HepG2 (cell line): ENCODE data around the gene WNT3. TPM values are rescaled to one million over a fixed set of nuclear protein-coding genes. Genes with fewer than 3 reads are reported as not detected.

Source experiments
- ATAC-seq: fragments of 200-7000 bp; cut with Tn5 transposase; 3 replicates; pipeline ENCODE4 v1.9.1; 2020; ENCODE audit warnings: mild to moderate bottlenecking, moderate library complexity
- BruUV-seq: library from RNA; stranded (reverse); fragments of 400-500 nt; replicated peaks from 2 replicates; lab custom pipeline; 2021; lab: Mats Ljungman, UMichigan
- CTCF ChIA-PET: fragments of 300-600 bp; formaldehyde crosslinking; extraction: SDS; loops from one replicate; lab custom pipeline; 2021; ENCODE audit warnings: low total read pairs, inconsistent platforms, low intra/inter-chr PET ratio; lab: Yijun Ruan, JAX
- POLR2A ChIA-PET: fragments of 350-600 bp; sonication (Branson Sonifier 250); formaldehyde crosslinking; loops from one replicate; lab custom pipeline; 2020; ENCODE audit warnings: antibody characterized with exemption, inconsistent platforms; lab: Yijun Ruan, JAX
- DNase-seq: peaks from one replicate; pipeline ENCODE4 v3.0.0-alpha.2; 2015; ENCODE audit warnings: low spot score
- FAIRE-seq: peaks from 3 replicates; lab custom pipeline; 2011; peaks lifted over from hg19 to GRCh38; lab: Jason Lieb, UNC
- H2AFZ ChIP-seq: one replicate; pipeline ENCODE4 v1.6.1; 2011; ENCODE audit warnings: low read length, inconsistent platforms
- H3K27ac ChIP-seq: fragments of 300-600 bp; 3 replicates; pipeline ENCODE4 v1.8.0; 2011; ENCODE audit warnings: mixed run types, mild to moderate bottlenecking, mixed read lengths, low read length, inconsistent platforms; ENCODE audit not compliant: insufficient read depth; ENCODE audit errors: extremely low read length
- H3K27me3 ChIP-seq, 2 experiments: fragments of 200-600 bp in 1 of 2; 2 replicates in 1 of 2; 3 replicates in 1 of 2; pipeline versions ENCODE4 v1.6.0 to v1.8.0; 2011; ENCODE audit warnings: low read length in 2 of 2, mild to moderate bottlenecking in 2 of 2, moderate library complexity in 2 of 2, inconsistent platforms in 1 of 2; ENCODE audit not compliant: insufficient read depth in 2 of 2, control insufficient read depth in 1 of 2
- H3K36me3 ChIP-seq, 2 experiments: fragments of 200-600 bp in 1 of 2; replicated peaks in 1 of 2; 2 replicates in 1 of 2; 3 replicates in 1 of 2; pipeline versions ENCODE4 v1.5.1 to v1.8.0; 2011; ENCODE audit warnings: low read length in 2 of 2, inconsistent platforms in 1 of 2; ENCODE audit not compliant: insufficient read depth in 2 of 2, control insufficient read depth in 1 of 2
- H3K4me1 ChIP-seq: 2 replicates; pipeline ENCODE4 v1.5.1; 2012; ENCODE audit warnings: low read length, inconsistent platforms; ENCODE audit not compliant: insufficient read depth
- H3K4me2 ChIP-seq: 2 replicates; pipeline ENCODE4 v1.6.0; 2011; ENCODE audit warnings: low read depth, low read length, inconsistent platforms
- H3K4me3 ChIP-seq, 3 experiments: fragments of 200-600 bp in 1 of 3; sonication (generic), shearing (Covaris generic) in 1 of 3; replicated peaks in 1 of 3; 2 replicates each; pipeline ENCODE4 v1.5.1; 2011 to 2016; ENCODE audit warnings: low read length in 3 of 3, inconsistent platforms in 2 of 3, low read depth in 2 of 3, mild to moderate bottlenecking in 2 of 3, control low read depth in 1 of 3, mixed read lengths in 1 of 3; ENCODE audit not compliant: insufficient read depth in 1 of 3
- H3K79me2 ChIP-seq: one replicate; pipeline ENCODE4 v1.6.1; 2011; ENCODE audit warnings: low read length, inconsistent platforms; ENCODE audit not compliant: insufficient read depth
- H3K9ac ChIP-seq: 2 replicates; pipeline ENCODE4 v1.6.0; 2011; ENCODE audit warnings: mild to moderate bottlenecking, low read depth, low read length, inconsistent platforms; ENCODE audit not compliant: insufficient read depth
- H3K9me3 ChIP-seq: 2 replicates; pipeline ENCODE4 v1.5.1; 2012; ENCODE audit warnings: mild to moderate bottlenecking, low read length
- H4K20me1 ChIP-seq: 2 replicates; pipeline ENCODE4 v1.6.0; 2011; ENCODE audit warnings: inconsistent platforms, mild to moderate bottlenecking, low read length, moderate library complexity; ENCODE audit not compliant: insufficient read depth
- ATRX ChIP-seq: sonication (generic); formaldehyde crosslinking; IDR thresholded peaks from 2 replicates; pipeline ENCODE4 v1.4.0; 2020; ENCODE audit warnings: missing genetic modification reagents, borderline replicate concordance
- CCDC6 ChIP-seq: sonication (generic); formaldehyde crosslinking; IDR thresholded peaks from 2 replicates; pipeline ENCODE4 v1.8.1; 2022; ENCODE audit warnings: mild to moderate bottlenecking, missing genetic modification reagents, moderate library complexity
- CREM ChIP-seq, 2 experiments: sonication (generic) in 1 of 2; formaldehyde crosslinking in 1 of 2; IDR thresholded peaks; 2 replicates each; pipeline versions ENCODE4 v1.4.0 to v1.6.1; 2016 to 2020; ENCODE audit warnings: antibody characterized with exemption in 1 of 2, mild to moderate bottlenecking in 1 of 2, missing genetic modification reagents in 1 of 2
- ELK4 ChIP-seq: sonication (generic); formaldehyde crosslinking; IDR thresholded peaks from 2 replicates; pipeline ENCODE4 v1.9.0; 2021; ENCODE audit warnings: missing genetic modification reagents, borderline replicate concordance
- FOSL2 ChIP-seq: sonication (generic); formaldehyde crosslinking; IDR thresholded peaks from 2 replicates; pipeline ENCODE4 v1.4.0; 2020; ENCODE audit warnings: missing genetic modification reagents
- MBD4 ChIP-seq: IDR thresholded peaks from 2 replicates; pipeline ENCODE4 v1.6.1; 2012; ENCODE audit warnings: low read length, inconsistent platforms, borderline replicate concordance
- PCBP2 ChIP-seq: fragments of 200-400 bp; formaldehyde crosslinking; optimal IDR thresholded peaks from 2 replicates; pipeline ENCODE3; 2018; ENCODE audit warnings: low read length, low read depth; ENCODE audit not compliant: poor library complexity, severe bottlenecking
- SATB2 ChIP-seq: sonication (generic); formaldehyde crosslinking; IDR thresholded peaks from 2 replicates; pipeline ENCODE4 v1.5.0; 2020; ENCODE audit warnings: missing genetic modification reagents
- TEAD3 ChIP-seq: optimal IDR thresholded peaks from 2 replicates; pipeline ENCODE3; 2016; ENCODE audit warnings: borderline replicate concordance
- ZNF629 ChIP-seq: sonication (generic); formaldehyde crosslinking; conservative IDR thresholded peaks from 2 replicates; pipeline ENCODE4 v1.5.0; 2020; ENCODE audit warnings: missing genetic modification reagents
- ZNF644 ChIP-seq: IDR thresholded peaks from 2 replicates; pipeline ENCODE4 v1.6.1; 2016; ENCODE audit warnings: low read depth
- ZNF879 ChIP-seq: sonication (generic); formaldehyde crosslinking; IDR thresholded peaks from 2 replicates; pipeline ENCODE4 v1.8.1; 2023; ENCODE audit warnings: missing genetic modification reagents
- WGBS: methylation state at CpG from one replicate; pipeline ENCODE4 v1.1.6; 2017; ENCODE audit warnings: low lambda C conversion rate; 5-methylcytosine and 5-hydroxymethylcytosine counted together
- in situ Hi-C: cut with HindIII; loops from 2 replicates; pipeline ENCODE4 v1.10.0; 2017; ENCODE audit warnings: low pct_unique_long_range_greater_than_20kb; ENCODE audit not compliant: extremely low pct_ligation_motif_present
- intact Hi-C: fragments of 100-400 bp; cut with micrococcal nuclease; formaldehyde crosslinking; loops from one replicate; pipeline ENCODE4 v1.10.0; 2022; ENCODE audit not compliant: unreplicated experiment
- polyA plus RNA-seq, 8 experiments: library from polyadenylated mRNA; depleted of rRNA in 3 of 8; stranded (reverse) in 7 of 8; unstranded in 1 of 8; fragments of >200 nt; fragmentation: Illumina TruSeq in 4 of 8; extraction: Trizol in 4 of 8; gene quantifications; 2 replicates each; pipeline versions ENCODE4 v1.2.1 to v1.2.3, GENCODE V29; 2011 to 2016; ENCODE audit warnings: low read depth in 4 of 8, missing spikeins in 1 of 8, mixed read lengths in 1 of 8; ENCODE audit not compliant: insufficient read depth in 1 of 8
- total RNA-seq, 5 experiments: library from RNA; depleted of rRNA; stranded (reverse); fragments of >200 nt; fragmentation: Illumina TruSeq; extraction: Trizol; gene quantifications; 2 replicates each; pipeline ENCODE4 v1.2.3, GENCODE V29; 2016; ENCODE audit warnings: low read depth in 1 of 5

The WNT3 gene
- total and polyA plus RNA-seq, 2 of the 13 experiments (the other 11 are each of a cell fraction or from before 2014, with no cell fraction given) = 8.5 to 10.3 TPM

GRCh38 chr17:46805771-46806170, 12.7 kb downstream of the WNT3 start:
- H3K4me1 ChIP-seq = no peaks in the 10 kb centered on the region
- in situ Hi-C loops = no loop called here
- 68% methylated on average over 6 of the region's 6 CpGs for WGBS
- no peak overlapping the region for H3K4me3 ChIP-seq
- no peak overlapping the region for H3K27ac ChIP-seq
- FAIRE-seq = no peak
- H3K27me3 ChIP-seq = peaks cover 3 to 39% of the 10 kb centered on the region in 2 experiments; a peak in 3 of 5 replicates
- CTCF ChIA-PET = no interaction called here
- H3K4me2 ChIP-seq = no peak overlapping the region
- TF ChIP-seq ZNF629 (peak; percentile 74), ATRX (no peak), ELK4 (no peak)
- TF ChIP-seq, all 625 proteins: peak for 1
- ATAC-seq (no peak), DNase-seq (no peak)
- BruUV-seq = no TSS peak
- no peaks in the 10 kb centered on the region for H3K36me3 ChIP-seq
- intact Hi-C loops = no loop called here
- no peaks in the 10 kb centered on the region for H3K9me3 ChIP-seq
- no peaks in the 10 kb centered on the region for H4K20me1 ChIP-seq
- no peaks in the 10 kb centered on the region for H3K79me2 ChIP-seq
- POLR2A ChIA-PET = no interaction called here
- no peak overlapping the region for H3K9ac ChIP-seq
- H2AFZ ChIP-seq = no peak overlapping the region

- H3K4me1 ChIP-seq = no peaks in the 10 kb centered on the region
- intact Hi-C loops = no loop called here
- H3K27me3 ChIP-seq = peaks cover 1 to 27% of the 10 kb centered on the region in 2 experiments; a peak in 3 of 5 replicates
- POLR2A ChIA-PET = no interaction called here
- DNase-seq (no peak), FAIRE-seq (no peak), ATAC-seq (no peak; the same call in 1 of the 3 replicates)
- H3K9ac ChIP-seq = no peak overlapping the region
- H3K9me3 ChIP-seq = no peaks in the 10 kb centered on the region
- CTCF ChIA-PET = no interaction called here
- no TSS peak for BruUV-seq
- 11% methylated on average over 2 of the region's 5 CpGs for WGBS
- H3K79me2 ChIP-seq = no peaks in the 10 kb centered on the region
- H4K20me1 ChIP-seq = no peaks in the 10 kb centered on the region
- no peak overlapping the region for H3K27ac ChIP-seq
- no peak overlapping the region for H3K4me2 ChIP-seq
- no peaks in the 10 kb centered on the region for H3K36me3 ChIP-seq
- no peak overlapping the region for H2AFZ ChIP-seq
- H3K4me3 ChIP-seq = no peak overlapping the region
- TF ChIP-seq CREM (IDR thresholded peaks at IDR 0.05) (no peak), CREM (CRISPR knock-in tag; IDR thresholded peaks at IDR 0.05) (no peak), MBD4 (no peak), TEAD3 (no peak), ZNF644 (CRISPR knock-in tag) (no peak), ZNF879 (CRISPR knock-in tag) (no peak), PCBP2 (no peak), SATB2 (CRISPR knock-in tag) (no peak), CCDC6 (CRISPR knock-in tag) (no peak), FOSL2 (CRISPR knock-in tag) (no peak)
- in situ Hi-C loops = no loop called here
Measured at GRCh38 chr17:46803544-46803943, 14.9 kb downstream of the WNT3 start.
